H1 (cell line): Measurements from ENCODE around the gene PERCC1. TPM values are rescaled to one million over a fixed set of nuclear protein-coding genes. Genes with fewer than 3 reads are reported as not detected.

Experiments used
- ASH2L ChIP-seq: fragments of 200-600, 300-600 bp; sonication (generic); IDR thresholded peaks from one replicate; pipeline ENCODE4 v1.7.1; 2017; ENCODE audit warnings: low read length
- CTBP2 ChIP-seq: IDR thresholded peaks from 2 replicates; pipeline ENCODE4 v1.7.0; 2011; ENCODE audit warnings: borderline replicate concordance, mild to moderate bottlenecking, moderate library complexity, mixed read lengths, low read length; ENCODE audit not compliant: insufficient read depth, insufficient read length
- EGR1 ChIP-seq: IDR thresholded peaks from 2 replicates; pipeline ENCODE4 v1.6.1; 2011; ENCODE audit warnings: low read depth, low read length, borderline replicate concordance
- POLR2AphosphoS5 ChIP-seq: IDR thresholded peaks from 2 replicates; pipeline ENCODE4 v1.6.1; 2011; ENCODE audit warnings: low read depth, low read length
- SAP30 ChIP-seq: fragments of 300-600 bp; sonication (generic); IDR thresholded peaks from 2 replicates; pipeline ENCODE4 v1.7.1; 2012; ENCODE audit warnings: low read length, moderate library complexity, mild to moderate bottlenecking, inconsistent platforms; ENCODE audit not compliant: insufficient read depth, insufficient replicate concordance
- TEAD4 ChIP-seq: IDR thresholded peaks from 2 replicates; pipeline ENCODE4 v1.6.1; 2012; ENCODE audit warnings: low read depth, low read length, inconsistent platforms, mixed read lengths
- polyA plus RNA-seq, 7 experiments: library from polyadenylated mRNA; depleted of rRNA in 3 of 7; stranded (reverse) in 5 of 7; unstranded in 2 of 7; fragments of >200 nt in 5 of 7; fragments of 200-250 nt in 2 of 7; gene quantifications; 1 replicate in 5 of 7; 2 replicates in 1 of 7; 4 replicates in 1 of 7; pipeline versions ENCODE4 v1.2.1 to v1.2.3, GENCODE V29; 2011 to 2013; ENCODE audit warnings: missing spikeins in 2 of 7, mixed read lengths in 2 of 7
- total RNA-seq: library from RNA; stranded (reverse); fragmentation: NEBNext Ultra II Directional; extraction: Animal tissue kit (Norgen Biotek cat#: 25700); gene quantifications from 2 replicates; pipeline ENCODE4 v1.2.1, GENCODE V29; 2021
- TF ChIP-seq, protein P1 (sequence below): IDR thresholded peaks from 2 replicates; pipeline ENCODE4 v1.6.1; 2012; ENCODE audit warnings: low read length, inconsistent platforms

Gene PERCC1
- total and polyA plus RNA-seq, 2 of the 8 experiments (the other 6 are each of a cell fraction or from before 2014, with no cell fraction given): not detected

DNA sequence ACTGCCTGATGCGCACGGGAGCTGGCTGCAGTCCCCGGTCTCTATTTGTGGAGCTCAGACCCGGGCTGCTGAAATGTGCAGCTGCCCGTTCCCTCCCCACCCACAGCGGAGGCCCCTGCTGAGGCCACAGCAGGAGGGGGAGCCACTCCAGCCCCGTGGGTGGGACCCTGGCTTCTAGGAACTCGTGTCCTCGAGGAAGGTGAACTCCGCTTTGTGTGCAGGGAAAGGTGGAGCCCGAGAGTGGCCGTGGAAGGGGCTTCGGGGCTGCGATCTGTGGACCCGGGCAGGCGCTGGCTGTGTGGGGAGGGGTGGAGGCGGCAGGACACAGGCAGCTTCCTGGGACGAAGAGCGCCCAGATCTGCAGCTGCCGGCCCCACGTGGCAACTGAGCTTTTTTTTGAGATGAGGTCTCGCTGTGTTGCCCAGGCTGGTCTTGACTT, 10.5 kb downstream of the PERCC1 start (continued):
- TF ChIP-seq SAP30 (no peak), ASH2L (no peak), CTBP2 (no peak), POLR2AphosphoS5 (no peak), TEAD4 (no peak), EGR1 (no peak)
- TF ChIP-seq, protein P1, sequence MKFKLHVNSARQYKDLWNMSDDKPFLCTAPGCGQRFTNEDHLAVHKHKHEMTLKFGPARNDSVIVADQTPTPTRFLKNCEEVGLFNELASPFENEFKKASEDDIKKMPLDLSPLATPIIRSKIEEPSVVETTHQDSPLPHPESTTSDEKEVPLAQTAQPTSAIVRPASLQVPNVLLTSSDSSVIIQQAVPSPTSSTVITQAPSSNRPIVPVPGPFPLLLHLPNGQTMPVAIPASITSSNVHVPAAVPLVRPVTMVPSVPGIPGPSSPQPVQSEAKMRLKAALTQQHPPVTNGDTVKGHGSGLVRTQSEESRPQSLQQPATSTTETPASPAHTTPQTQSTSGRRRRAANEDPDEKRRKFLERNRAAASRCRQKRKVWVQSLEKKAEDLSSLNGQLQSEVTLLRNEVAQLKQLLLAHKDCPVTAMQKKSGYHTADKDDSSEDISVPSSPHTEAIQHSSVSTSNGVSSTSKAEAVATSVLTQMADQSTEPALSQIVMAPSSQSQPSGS: no peak
